ENCODE measurements around the gene ZNF792. TPM values are rescaled to one million over a fixed set of nuclear protein-coding genes. Genes with fewer than 3 reads are reported as not detected.
A peak's percentile ranks its signal among the peaks of the same experiment; 100 is the strongest.

ZNF792 gene
- total RNA-seq, 1 donor from 2014 or later, result 3.2 TPM

GRCh38 chr19:34962687-34963572, 1.1 kb downstream of the ZNF792 start:
- Mint-ChIP-seq H3K27ac (ENCODE audit: unreplicated experiment) (peak overlapping the region; percentile 49), H3K36me3 (ENCODE audit: low read depth) (peaks cover 30% of the 10 kb centered on the region), H3K4me3 (ENCODE audit: unreplicated experiment) (peak overlapping the region; percentile 84), H3K27me3 (ENCODE audit: low read depth) (no peaks in the 10 kb centered on the region), H3K4me1 (ENCODE audit: low read depth) (peaks cover 17% of the 10 kb centered on the region), H3K9me3 (ENCODE audit: low read depth) (peaks cover 31% of the 10 kb centered on the region)
- DNase-seq (ENCODE audit: low spot score), result no peak
- TF ChIP-seq CTCF (IDR thresholded peaks at IDR 0.05), result no peak

GRCh38 chr19:34961775-34962686, 2.0 kb downstream of the ZNF792 start:
- DNase-seq (ENCODE audit: low spot score), result no peak
- Mint-ChIP-seq H3K27ac (ENCODE audit: unreplicated experiment) (no peak overlapping the region), H3K36me3 (ENCODE audit: low read depth) (peaks cover 37% of the 10 kb centered on the region), H3K9me3 (ENCODE audit: low read depth) (peaks cover 35% of the 10 kb centered on the region), H3K4me1 (ENCODE audit: low read depth) (peaks cover 17% of the 10 kb centered on the region), H3K27me3 (ENCODE audit: low read depth) (no peaks in the 10 kb centered on the region), H3K4me3 (ENCODE audit: unreplicated experiment) (peak overlapping the region; percentile 84)
- no peak for TF ChIP-seq CTCF (IDR thresholded peaks at IDR 0.05)

GRCh38 chr19:34960940-34961679, 2.9 kb downstream of the ZNF792 start:
- no peak overlapping the region for H3K4me3 Mint-ChIP-seq (ENCODE audit: unreplicated experiment)
- no peak for TF ChIP-seq CTCF (IDR thresholded peaks at IDR 0.05)
- H3K4me1 Mint-ChIP-seq (ENCODE audit: low read depth), result peaks cover 17% of the 10 kb centered on the region
- no peaks in the 10 kb centered on the region for H3K27me3 Mint-ChIP-seq (ENCODE audit: low read depth)
- DNase-seq (ENCODE audit: low spot score), result no peak
- H3K27ac Mint-ChIP-seq (ENCODE audit: unreplicated experiment), result no peak overlapping the region
- peaks cover 42% of the 10 kb centered on the region for H3K9me3 Mint-ChIP-seq (ENCODE audit: low read depth)
- H3K36me3 Mint-ChIP-seq (ENCODE audit: low read depth), result peaks cover 44% of the 10 kb centered on the region

- no peak overlapping the region for H3K27ac Mint-ChIP-seq (ENCODE audit: unreplicated experiment)
- no peak overlapping the region for H3K4me3 Mint-ChIP-seq (ENCODE audit: unreplicated experiment)
- peaks cover 51% of the 10 kb centered on the region for H3K36me3 Mint-ChIP-seq (ENCODE audit: low read depth)
These were observed 3.8 kb downstream of the ZNF792 start for GRCh38 chr19:34960103-34960805.

More at GRCh38 chr19:34960103-34960805, 3.8 kb downstream of the ZNF792 start:
- no peaks in the 10 kb centered on the region for H3K27me3 Mint-ChIP-seq (ENCODE audit: low read depth)
- H3K9me3 Mint-ChIP-seq (ENCODE audit: low read depth), result peaks cover 44% of the 10 kb centered on the region
- H3K4me1 Mint-ChIP-seq (ENCODE audit: low read depth), result peaks cover 17% of the 10 kb centered on the region
- TF ChIP-seq CTCF (IDR thresholded peaks at IDR 0.05), result no peak
- no peak for DNase-seq (ENCODE audit: low spot score)

Measured in chondrocyte (in vitro differentiated cells).